Dedifferentiated amniotic fluid mesenchymal stem cell (primary cell): ENCODE data around the gene GNG12.

Experiments used
- DNase-seq: peaks from one replicate; pipeline ENCODE4 v3.0.0-alpha.2; 2016; ENCODE audit errors: extremely low spot score

Gene GNG12

DNA sequence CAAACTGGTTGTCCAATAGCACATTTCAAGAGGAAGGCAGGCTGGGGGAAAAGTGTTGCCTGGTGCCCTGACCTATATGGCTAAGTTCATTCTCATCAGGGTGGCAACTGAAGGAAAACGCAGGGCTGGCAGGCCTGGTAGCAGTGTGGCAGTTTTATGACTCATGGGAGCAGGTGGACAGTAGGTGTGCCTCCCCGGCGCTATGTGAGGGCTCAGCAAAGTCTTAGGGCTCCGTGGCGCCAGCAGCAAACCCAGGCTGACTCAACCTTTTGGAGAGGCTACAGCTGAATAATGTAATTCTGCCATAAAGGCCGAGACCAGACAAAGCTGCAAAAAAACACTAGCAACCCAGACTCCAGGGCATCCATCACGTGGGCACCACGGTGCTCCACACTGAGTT lies 124.7 kb downstream of the GNG12 start:
- no peak for DNase-seq

DNA sequence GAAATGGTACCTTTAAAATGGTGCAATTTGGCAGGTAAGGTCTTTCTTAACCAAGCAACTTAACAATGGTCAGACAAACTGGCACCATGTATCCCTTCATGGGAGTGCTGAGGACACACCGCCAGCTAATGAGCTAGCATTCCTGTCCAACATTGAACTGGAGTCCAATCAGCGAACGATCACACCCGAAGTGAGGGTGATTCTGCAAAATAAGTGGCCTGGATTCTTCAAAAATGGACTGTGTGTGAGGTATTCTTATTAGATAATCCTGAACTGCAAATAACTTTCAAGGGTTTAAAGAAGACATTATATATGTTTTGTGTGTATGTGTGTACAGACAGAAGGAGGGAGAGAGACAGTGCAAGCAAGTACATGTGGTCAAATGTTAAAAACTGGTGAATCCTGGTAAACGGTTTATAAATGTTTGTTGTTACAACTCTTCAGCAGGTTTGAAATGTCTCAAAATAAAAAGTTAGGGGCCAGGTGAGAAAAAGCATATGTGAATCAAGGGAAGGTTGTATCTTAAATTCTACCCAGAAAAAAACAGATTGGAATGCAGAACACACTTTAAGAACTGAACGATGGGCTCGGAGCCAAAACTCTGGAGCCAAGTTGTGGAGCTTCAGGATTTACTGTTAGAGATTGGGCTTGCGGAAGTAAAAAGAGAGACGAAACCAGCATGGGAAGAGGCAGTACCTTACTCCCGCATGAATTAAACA lies 127.4 kb downstream of the GNG12 start:
- no peak for DNase-seq

DNA sequence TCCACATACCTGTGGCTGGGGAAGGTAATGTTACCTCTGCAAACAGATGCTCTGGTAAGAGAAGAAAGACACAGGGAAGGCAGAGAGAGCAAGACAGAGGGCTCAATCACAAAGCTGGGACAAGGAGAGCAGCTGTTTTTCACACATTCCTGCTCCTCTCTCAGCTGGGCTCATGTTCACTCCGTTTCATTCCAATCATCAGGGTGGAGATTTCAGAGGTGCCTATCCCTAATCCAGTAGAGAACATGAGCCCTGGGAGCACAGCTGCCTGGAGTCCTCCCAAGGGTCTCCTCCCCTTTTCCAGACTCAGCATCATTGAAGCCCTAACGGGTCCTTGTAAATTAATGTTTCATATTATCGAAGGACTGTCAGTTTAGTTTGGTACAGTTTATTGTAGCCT lies 128.9 kb downstream of the GNG12 start:
- no peak for DNase-seq

DNA sequence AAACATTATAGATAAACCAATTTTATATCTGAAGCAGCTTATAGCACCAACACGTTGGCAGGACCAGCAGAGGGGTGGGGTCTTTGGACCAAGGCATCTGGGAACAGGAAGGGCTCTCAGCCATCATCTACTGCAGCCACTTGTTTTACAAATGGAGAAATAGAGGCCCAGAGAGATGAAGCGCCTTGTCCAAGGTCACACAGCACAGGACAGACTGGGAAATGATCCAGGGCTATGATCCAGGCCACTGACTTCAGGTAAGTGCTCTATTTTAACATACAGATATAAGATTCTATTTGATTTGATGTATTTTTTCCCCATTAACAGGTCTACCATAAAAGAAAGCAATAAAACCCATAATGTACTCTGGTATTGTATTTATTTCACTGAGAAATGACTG lies 131.4 kb downstream of the GNG12 start:
- no peak for DNase-seq

DNA sequence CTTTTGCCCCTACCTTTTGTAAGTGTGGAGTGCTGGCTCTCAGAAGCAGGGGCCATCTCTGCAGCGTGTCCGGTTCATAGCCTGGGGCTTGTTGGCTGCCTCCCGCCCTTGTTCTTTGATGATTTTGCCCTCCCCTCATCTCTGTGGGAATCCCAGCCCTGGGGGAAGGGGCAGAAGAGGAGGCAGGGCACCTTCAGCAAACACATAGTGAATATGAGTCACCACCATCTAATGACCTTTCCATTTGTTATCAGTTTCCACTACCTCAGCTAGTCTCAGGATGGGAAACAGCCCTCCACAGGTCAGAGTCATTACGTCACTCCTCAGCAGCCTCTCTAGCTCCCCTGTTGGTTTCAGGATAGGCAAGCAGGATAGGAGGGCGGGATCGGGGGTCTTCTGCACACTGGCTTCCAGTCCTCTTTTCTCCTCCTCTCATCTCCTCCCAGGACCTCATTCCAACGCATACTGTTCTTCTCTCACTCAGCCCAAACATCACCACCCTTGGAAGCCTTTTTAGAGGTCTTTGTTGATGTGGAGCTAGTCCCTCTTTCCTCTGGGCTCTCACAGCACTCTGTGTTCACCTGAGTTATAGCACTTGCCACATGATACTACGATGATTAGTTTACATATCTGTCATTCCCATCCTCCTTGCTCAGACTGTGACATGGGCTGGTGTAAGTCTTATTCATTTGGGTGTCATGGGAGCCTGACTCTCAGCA lies 132.4 kb downstream of the GNG12 start:
- DNase-seq = no peak

DNA sequence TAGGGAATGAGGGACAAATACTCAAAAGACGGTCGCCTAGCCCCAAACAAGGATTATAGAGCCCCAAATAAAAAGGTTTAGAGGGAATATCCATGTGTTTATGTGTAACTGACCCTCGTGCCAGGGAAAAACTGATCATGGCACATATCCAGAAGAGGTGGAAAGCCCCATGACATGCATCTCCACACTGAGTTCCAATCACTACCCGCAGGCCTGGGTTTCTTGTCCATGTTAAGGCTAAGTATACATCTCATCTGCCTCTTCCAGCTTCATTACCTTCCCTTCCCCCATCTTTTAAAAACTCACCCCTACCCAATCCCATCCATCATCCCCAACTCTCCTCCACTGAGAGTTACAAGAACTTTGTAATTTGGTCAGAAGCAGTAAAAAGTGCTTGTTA lies 133.0 kb downstream of the GNG12 start:
- DNase-seq = no peak

DNA sequence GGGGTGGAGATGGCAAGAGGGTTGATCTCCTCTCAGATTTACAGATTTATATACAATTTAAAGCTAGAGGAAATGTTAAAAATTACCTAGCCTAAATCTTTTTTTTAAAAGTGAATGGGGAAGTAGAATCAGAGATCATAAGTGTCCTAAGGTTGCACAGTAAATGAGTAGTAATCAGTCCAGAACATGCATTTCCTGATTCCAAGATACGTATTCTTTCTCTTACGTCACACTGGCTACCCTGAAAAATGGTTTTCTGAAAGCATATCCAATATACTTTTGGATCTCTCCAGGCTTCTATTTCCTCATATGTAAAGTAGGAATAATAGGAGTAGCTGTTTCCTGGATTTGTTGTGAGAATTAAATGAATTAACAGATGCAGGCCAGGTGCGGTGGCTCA lies 136.6 kb downstream of the GNG12 start:
- no peak for DNase-seq

DNA sequence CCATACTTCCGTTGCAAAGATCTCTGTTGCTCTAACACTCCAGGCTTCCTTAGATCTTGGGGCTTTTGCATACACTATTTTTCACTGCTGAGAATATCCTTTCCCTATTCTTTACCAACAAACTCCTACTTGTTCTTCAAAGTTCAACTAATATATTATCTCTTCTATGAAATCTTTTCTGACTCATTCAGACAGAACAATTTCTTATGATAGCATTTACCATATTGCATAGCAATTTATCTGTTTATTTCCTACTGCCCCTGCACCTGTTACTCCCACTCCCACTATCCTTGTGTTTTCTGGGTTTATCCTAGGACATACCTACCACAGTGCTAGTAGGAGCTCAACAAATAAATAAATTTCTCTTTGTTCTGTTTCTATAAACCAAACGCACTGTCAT lies 137.3 kb downstream of the GNG12 start:
- DNase-seq = no peak

DNA sequence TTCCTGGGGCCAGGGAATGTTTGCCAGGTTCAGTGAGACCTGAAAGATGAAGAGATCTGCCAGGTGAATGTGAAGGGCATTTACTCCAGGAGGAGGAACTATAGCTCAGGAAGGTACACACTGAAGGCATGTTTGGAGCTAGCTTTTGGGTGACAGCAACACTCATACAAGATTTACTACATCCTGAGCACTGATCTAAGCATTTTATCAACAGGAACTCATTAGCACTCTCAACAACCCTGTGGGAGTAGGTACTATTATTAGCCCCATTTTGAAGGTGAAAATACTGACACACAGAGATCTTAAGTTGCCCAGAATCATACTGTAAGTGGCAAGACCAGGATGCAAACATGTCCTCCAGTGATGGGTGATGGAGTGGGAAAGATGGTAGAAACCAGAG lies 141.6 kb downstream of the GNG12 start:
- no peak for DNase-seq

DNA sequence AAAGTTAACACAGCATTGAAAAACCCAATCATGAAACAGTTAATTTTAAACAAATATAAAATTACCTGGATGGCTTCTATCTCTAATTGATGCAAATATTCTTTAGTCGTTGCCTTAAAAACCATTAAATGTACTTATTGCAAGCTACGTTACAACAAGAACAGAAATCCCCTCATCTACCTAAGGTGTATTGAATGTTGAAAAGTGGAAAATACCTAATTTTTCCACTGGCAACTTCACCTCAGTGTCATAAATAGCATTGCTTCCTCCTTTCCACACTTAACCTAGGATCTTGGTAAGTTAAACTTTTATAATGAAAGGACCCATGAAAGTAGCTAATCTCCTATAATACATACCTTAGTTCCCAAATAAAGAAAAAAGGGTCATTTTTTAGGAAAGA lies 142.9 kb downstream of the GNG12 start:
- no peak for DNase-seq

DNA sequence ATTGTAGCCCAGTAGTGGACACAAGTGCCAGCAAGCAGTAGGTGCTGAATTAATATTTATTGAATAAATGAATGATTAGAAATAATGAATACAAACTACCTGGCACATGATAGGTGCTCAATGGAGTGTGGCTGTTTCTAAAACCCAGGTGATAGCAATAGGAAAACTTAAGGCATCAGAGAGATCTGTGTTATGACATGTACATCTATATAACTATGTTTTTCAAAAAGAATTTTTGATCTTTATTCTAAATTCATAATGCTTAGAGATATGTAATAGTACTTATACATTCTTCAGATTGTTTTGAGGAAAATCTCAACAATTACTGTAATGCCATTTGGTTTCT lies 143.3 kb downstream of the GNG12 start:
- DNase-seq = no peak

DNA sequence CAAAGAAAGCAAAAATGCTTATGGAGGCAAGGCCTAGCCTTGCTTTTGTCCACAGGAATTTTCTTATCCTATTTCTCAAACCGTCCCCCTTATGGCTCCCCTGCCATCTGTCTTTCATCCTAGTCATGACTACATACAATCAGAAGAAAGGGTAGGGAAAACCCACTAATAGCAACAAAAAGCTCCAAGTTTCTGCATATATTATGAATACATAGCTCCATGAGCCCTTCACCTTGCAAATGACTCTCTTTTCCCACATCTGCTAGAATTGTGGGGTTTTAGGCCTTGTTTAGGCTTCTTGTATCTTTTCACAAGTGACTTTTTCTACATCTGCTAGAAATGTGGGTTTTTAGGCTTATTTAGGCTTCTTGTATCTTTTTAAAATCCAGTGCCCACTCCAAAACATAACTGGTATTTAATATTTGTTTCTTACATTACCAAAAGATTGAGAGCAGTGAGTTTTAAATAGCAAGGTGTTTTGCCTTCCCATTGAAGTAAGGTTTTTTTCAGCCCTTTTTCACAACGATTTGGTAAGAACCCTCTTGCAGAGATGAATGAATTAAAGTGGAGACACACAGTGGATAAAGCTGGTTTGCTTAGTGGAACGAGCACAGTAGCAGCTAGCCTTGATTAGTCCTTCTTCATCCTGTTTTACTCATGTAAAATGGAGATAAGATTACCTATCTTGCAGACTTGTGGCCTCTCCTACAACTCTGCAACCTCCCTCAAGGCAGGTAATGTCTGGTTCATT lies 143.8 kb downstream of the GNG12 start:
- DNase-seq = no peak

DNA sequence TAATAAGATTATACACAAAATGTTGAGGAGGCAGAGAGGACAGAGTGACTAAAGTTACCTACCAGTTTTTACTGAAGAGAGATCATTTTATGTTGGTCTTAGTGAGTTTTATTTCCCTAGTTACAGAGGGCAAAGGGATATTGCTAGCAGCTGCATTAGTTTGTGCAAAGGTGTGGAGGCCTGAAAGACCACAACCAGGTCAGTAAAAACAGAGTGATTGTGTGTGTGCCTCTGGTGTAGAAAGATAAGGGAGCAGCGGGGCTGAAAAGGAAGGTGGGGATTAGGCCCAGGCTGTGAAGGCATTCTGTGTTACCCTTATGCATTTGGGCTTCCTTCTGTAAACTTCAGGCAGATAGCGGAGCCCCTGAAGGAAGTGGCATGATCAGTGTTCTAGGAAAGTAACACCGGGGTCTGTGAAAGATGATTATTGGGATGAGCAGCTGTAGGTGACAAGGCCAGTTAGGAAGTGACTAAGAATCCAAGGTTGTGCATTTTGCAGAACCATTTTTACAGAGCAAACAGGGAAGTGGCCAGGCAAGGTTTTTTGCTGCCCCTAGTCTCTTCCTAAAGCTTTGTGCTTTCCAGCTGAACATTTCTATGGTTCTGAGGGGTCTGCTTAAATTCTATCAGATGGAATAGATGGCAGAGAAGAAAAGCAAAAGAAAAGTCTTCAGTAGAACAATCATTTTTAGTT lies 144.6 kb downstream of the GNG12 start:
- DNase-seq = no peak

DNA sequence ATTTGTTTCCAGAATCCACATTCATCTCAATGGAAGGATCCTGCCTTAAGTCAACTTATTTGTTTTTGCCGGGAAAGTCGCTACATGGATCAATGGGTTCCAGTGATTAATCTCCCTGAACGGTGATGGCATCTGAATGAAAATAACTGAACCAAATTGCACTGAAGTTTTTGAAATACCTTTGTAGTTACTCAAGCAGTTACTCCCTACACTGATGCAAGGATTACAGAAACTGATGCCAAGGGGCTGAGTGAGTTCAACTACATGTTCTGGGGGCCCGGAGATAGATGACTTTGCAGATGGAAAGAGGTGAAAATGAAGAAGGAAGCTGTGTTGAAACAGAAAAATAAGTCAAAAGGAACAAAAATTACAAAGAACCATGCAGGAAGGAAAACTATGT lies 145.6 kb downstream of the GNG12 start:
- DNase-seq = peak; percentile 86

DNA sequence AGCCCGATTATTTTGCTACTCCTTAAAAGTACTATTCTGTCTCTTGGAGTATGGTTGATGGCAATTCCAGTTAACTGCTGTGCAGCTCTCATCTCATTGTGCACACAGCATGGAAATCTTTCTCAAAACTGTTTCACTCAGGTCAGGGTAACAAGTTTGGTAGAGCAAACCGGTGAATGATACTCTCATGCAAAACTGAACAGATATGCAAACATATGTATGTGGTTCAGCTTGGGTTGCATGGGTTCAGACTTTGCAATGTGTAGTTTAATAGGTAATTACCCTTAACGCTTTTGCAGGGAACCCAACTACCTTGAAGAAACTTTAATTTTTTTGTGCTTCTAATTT lies 146.1 kb downstream of the GNG12 start:
- DNase-seq = no peak

DNA sequence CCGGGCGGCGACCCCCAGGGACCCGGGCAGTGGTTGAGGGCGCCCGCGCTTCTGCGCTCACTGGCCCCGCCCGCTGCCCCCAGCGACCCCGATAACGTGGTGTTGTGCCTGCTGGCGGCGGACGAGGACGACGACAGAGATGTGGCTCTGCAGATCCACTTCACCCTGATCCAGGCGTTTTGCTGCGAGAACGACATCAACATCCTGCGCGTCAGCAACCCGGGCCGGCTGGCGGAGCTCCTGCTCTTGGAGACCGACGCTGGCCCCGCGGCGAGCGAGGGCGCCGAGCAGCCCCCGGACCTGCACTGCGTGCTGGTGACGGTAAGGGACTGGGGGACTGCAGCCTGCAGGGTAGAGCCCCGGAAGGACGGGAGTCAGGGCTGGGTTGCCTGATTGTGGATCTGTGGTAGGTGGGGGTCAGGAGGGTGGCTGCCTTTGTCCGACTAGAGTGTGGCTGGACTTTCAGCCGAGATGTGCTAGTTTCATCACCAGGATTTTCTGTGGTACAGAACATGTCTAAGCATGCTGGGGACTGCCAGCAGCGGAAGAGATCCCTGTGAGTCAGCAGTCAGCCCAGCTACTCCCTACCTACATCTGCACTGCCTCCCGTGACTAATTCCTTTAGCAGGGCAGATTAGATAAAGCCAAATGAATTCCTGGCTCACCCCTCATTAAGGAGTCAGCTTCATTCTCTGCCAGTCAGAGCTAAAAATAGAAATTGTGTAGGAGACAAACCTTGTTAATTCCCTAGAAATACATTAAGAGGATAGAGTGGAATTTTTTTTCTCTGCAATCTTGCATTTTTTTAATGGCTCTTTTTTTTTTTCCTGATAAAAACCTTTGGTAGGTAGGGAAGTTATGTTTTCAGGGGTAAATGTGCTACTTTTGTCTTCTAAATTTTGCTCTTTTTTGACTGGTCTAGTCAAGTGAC lies 146.7 kb downstream of the GNG12 start:
- peak; percentile 94 for DNase-seq

DNA sequence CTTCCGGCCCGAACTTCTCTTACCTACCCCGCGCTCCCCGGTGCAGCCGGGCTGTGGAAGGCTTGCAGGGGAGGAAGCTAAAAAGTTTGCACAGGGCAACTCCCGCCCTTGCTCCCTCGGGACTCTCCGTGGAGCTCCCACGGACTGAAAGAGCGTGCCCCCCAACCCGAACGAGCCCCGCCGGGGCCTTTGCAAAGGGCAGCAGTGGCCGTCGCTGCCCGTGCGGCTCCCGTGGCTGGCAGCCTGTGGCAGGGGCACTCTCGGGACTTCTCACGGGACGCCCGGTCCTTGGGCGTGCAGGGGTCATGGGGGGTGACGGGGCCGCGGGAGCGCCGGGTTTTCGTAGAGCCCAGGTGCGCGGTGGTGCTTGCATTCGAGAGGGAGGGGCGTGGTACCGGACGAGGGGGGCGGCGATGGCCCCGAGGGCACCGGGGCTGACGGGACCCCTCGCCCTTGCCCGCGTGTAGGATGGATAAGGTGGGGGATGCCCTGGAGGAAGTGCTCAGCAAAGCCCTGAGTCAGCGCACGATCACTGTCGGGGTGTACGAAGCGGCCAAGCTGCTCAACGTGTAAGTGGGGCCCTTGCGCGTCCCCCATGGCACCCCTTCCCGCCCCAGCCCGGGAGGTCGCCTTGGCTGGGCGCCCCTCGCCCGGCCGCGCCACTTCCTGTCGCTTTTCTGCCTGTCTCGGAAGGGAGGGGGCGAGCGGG lies 147.6 kb downstream of the GNG12 start:
- DNase-seq = no peak

DNA sequence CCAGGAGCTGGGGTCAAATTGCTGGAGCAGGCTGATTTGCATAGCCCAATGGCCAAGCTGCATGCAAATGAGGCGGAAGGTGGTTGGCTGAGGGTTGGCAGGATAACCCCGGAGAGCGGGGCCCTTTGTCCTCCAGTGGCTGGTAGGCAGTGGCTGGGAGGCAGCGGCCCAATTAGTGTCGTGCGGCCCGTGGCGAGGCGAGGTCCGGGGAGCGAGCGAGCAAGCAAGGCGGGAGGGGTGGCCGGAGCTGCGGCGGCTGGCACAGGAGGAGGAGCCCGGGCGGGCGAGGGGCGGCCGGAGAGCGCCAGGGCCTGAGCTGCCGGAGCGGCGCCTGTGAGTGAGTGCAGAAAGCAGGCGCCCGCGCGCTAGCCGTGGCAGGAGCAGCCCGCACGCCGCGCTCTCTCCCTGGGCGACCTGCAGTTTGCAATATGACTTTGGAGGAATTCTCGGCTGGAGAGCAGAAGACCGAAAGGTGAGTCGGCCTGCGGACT lies 148.2 kb downstream of the GNG12 start, which contains the start of gene GADD45A:
Gene GADD45A (plus strand): TSS at position 135 of the 491 bp plus-strand sequence. CDS start 294 bp downstream, at position 429.
- peak; percentile 99 for DNase-seq

DNA sequence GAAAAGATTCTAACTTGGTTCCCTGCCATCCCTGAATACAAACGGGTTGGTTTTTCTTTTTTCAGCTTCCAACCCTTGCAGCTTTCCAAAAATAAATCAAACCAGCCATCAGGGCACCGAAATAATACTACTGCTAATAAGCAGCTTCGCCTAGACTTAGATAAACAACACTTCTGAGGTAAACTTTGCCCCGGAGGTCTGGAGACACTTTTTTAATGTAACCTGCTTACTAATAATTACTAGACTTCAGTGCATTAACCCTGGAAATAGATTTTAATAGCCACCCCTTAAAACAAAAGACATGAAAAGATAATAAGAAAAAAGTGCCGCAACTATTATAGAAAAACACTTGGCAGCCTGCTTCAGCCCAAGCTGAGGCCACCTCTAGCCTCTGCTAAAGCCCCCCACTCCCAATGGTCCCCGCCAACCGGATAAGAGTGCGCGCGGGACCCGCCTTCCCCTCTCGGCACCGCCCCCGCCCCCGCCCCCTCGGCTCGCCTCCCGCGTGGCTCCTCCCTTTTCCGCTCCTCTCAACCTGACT lies 148.7 kb downstream of the GNG12 start:
- no peak for DNase-seq
